ENCODE results near the gene ZNF493.

ZNF493 gene

DNA sequence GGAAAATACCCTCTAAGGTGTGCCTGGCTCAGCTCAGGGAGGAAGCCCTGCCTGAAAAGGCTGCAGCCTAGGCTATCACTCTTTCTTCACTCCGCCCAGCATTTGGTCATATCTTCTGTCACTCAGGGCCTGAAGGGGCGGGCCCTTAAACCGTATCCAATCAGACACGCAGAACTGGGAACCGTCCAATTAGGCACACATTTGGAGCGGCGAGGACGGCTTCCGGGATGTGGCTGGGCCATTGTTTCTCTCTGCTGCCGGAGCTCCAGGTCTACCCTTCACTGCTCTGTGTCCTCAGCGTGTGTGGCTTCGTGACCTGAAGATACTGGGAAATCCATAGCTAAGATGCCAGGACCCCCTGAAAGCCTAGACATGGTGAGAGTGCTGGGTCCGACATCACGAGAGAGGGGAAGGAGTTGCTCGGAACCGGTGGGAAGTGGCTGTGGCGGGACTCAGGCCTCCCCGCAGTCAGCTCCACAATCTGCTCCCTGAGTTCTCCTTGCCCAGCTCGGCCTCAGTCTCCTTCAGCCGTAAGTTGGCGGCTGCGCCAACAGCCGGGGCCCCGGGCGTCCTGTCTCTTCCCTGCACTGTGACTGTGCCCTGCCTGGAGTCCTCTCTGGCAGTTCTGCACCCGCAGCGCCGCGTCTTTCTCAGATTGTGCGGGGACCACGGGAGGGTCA, at the start of gene ZNF493:
ZNF493 (plus strand) TSS at position 241 of the 680 bp plus-strand sequence; CDS start at position 346, 105 bp downstream.
- peak; percentile 93 for DNase-seq

DNA sequence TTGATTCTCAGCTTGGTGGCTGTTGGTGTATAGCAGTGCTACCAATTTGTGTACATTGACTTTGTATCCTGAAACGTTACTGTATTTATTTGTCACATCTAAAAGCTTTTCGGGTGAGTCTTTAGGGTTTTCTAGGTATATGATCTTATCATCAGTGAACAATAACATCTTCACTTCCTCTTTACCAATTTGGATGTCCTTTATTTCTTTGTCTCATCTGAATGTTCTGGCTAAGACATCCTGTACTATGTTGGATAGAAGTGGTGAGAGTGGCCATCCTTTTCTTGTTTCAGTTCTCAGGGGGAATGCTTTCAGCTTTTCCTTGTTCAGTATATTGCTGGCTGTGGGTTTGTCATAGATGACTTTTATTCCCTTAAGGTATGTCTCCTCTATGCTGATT, 44.1 kb upstream of the ZNF493 start:
- no peak for DNase-seq

- DNase-seq = peak; percentile 85
These were observed 38.0 kb upstream of the ZNF493 start, which contains the start of gene ZNF738 for GRCh38 chr19:21358768-21359451. TSS of gene ZNF738 (plus strand) at chr19:21359000. CDS start at chr19:21359141, 141 bp downstream.

DNA sequence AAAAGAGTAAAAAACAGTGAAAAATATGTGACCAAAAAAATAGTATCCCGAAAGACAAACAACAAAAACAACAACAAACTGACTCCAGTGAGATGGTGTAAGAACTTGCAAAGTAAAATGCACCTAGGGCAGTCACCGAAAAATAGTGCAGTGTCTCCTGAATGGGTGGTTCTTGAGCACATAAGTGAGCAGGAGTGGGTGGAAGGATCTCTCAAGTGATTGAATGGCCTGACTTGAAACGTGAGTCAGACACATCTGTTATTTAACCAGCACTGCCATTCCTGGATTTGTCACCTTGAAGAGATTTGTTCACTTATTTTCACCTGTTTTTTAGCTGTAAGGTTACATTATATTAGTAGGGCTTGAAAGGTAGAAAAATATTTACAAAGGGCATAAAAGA, 34.6 kb upstream of the ZNF493 start:
- no peak for DNase-seq

GRCh38 chr19:21383980-21384582, 12.9 kb upstream of the ZNF493 start:
- no peak for DNase-seq

- DNase-seq = no peak
These were observed 812 bp upstream of the ZNF493 start for GRCh38 chr19:21396121-21396520.

DNA sequence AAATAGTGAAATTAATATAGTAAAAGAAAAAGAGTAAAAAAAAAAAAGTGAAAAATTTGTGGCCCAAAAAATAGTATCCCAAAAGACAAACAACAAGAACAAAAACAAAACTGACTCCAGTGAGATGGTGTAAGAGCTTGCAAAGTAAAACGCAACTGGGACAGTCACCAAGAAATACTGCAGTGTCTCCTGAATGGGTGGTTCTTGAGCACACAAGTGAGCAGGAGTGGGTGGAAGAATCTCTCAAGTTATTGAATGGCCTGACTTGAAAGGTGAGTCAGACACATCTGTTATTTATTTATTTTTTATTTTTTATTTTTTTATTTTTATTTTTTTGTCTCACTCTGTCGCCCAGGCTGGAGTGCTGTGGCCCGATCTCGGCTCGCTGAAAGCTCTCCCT, 1.9 kb downstream of the ZNF493 start:
- no peak for DNase-seq

GRCh38 chr19:21402303-21402985, 5.5 kb downstream of the ZNF493 start:
- DNase-seq = no peak

GRCh38 chr19:21410166-21410565, 13.2 kb downstream of the ZNF493 start:
- no peak for DNase-seq

DNA sequence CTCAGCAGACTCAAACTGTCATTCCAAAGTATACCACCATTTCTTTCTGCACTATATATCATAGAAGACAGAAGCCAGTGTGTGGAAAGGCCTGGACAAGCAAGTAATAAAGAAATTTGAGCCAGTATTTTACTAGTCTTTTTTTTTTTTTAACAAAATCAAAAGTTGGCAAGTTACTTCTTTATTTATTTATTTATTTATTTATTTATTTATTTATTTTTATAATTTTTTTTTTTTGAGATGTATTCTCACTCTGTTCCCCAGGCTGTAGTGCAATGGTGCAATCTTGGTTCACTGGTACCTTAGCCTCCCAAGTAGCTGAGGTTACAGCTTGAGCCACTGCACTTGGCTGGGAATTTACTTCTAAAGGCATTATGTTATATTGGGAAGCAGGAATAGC, 25.3 kb downstream of the ZNF493 start:
- no peak for DNase-seq

DNA sequence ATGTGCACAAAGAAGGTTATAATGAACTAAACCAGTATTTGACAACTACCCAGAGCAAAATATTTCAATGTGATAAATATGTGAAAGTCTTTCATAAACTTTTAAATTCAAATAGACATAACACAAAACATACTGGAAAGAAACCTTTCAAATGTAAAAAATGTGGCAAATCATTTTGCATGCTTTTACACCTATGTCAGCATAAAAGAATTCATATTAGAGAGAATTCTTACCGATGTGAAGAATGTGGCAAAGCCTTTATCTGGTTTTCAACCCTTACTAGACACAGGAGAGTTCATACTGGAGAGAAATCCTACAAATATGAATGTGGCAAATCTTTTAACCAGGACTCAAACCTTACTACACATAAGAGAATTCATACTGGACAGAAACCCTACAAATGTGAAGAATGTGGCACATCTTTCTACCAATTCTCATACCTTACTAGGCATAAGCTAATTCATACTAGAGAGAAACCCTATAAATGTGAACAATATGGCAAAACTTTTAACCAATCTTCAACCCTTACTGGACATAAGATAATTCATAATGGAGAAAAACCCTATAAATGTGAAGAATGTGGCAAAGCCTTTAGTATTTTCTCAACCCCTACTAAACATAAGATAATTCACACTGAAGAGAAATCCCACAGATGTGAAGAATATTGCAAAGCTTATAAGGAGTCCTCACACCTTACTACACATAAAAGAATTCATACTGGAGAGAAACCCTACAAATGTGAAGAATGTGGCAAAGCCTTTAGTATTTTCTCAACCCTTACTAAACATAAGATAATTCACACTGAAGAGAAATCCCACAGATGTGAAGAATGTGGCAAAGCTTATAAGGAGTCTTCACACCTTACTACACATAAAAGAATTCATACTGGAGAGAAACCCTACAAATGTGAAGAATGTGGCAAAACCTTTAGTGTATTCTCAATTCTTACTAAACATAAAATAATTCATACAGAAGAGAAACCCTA, 26.4 kb downstream of the ZNF493 start:
- no peak for DNase-seq

- DNase-seq = no peak
These were observed 33.7 kb downstream of the ZNF493 start for GRCh38 chr19:21430675-21431074.

- DNase-seq = no peak
These were observed 35.7 kb downstream of the ZNF493 start for GRCh38 chr19:21432590-21432989.

DNA sequence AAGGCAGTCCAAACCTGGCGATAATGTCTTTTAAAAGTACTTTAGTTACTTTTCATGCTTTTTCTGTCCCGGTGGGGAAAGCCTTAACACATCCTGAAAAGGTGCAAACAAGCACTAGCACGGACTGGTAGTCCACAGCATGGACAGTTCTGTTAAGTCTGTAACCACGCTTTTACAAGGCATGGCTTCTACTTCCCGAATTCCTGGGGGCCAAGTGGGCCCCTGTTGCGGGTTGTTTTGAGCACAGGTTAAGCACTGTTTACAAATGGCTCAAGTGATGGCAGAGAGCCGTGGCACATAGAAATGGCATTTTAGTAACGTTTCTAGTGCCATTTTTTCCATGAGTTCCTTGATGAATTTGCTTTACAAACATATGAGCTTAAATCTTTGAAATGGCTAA, 37.6 kb downstream of the ZNF493 start:
- DNase-seq = no peak

DNA sequence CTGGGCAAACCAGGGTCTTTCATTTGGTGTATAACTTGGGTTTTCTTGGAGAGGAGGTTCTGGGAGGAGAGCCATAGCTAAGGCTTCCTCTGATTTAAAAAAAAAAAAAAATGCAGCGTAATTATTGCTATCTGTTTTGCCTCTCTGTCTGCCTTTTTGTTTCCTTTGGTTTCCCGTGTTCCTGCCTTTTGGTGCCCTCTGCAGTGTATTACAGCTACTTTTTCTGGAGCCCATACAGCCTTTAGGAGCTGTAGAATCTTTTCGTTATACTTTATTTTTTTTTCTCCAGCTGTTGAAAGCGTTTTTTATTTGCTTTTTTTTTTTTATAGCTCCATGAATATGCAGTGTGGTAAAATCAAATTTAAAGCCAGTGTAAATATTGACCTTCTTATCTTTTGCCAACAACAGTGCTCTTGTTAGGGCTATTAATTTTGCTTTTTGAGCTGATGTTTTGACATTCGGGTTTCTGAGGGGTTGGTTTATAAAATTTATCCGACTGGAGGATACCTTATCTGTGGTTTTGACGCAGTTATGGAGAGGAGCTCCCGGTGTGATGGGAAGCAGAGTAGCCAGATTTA, 38.1 kb downstream of the ZNF493 start:
- DNase-seq = no peak

- DNase-seq = no peak
These were observed 42.3 kb downstream of the ZNF493 start for GRCh38 chr19:21439201-21439751.

DNA sequence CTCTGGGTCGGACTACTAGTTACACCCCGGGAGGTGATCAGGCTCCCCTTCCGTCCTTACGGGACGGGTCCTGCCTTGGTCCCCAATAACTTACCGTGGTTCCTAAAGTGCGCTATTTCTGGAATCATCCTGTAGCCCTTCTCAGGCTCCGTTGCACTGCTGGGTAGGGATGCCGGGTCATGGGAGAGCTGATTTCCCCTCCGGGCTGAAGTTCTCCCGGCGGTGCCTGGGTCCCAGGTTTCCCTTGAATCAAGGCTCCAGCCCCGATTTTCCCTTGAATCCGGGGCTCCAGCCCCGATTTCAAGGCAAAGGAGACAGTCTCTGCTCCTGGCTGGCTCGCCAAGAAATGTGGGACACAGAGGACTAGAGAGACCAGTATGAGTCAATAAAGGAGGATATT, 43.4 kb downstream of the ZNF493 start:
- DNase-seq = no peak

- no peak for DNase-seq
These were observed 54.3 kb downstream of the ZNF493 start for GRCh38 chr19:21451187-21451586.

- DNase-seq = no peak
These were observed 58.0 kb downstream of the ZNF493 start for GRCh38 chr19:21454901-21455300.

DNA sequence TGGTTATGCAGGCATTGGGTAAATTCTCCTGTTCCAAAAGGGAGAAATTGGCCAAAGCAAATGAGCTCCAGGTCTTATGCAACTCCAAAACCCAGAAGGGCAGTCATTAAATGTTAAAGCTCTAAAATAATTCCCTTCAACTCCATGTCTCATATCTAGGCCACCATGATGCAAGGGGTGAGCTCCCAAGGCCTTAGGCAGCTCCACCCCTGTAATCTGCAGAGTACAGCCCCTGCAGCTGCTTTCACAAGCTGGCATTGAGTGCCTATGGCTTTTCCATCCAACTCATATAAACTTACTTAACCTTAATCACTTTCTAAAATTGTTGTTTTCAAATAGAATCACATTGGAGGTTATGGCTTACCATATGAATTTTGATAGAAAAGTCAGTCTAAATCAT, 63.8 kb downstream of the ZNF493 start:
- DNase-seq = no peak

DNA sequence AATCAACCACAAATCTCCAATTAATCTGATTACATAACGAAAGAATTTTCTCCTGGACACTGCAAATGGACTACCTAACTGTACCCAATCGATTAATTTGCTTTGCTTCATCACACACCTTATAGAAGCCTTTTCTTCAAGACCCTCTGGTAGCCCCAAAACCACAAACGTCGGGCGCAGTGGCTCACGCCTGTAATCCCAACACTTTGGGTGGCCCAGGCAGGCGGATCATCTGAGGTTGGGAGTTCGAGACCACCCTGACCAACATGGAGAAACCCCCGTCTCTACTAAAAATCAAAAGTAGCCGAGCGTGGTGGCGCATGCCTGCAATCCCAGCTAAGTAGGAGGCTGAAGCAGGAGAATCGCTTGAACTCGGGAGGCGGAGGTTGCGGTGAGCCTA, 65.6 kb downstream of the ZNF493 start:
- DNase-seq = no peak
